ENCODE results near the gene IZUMO4. TPM values are rescaled to one million over a fixed set of nuclear protein-coding genes. Genes with fewer than 3 reads are reported as not detected.
A peak's percentile ranks its signal among the peaks of the same experiment; 100 is the strongest.
"Not testable (repeated sequence)": the region's sequence is repeated elsewhere in the genome, so short reads cannot be mapped to it uniquely, and the experiment has no call there.

IZUMO4 gene
- total RNA-seq, 1 experiment from 2014 or later: 5.3 TPM

GRCh38 chr19:2081873-2082810 is 14.6 kb upstream of the IZUMO4 start:
- peaks cover 18% of the 10 kb centered on the region for H3K4me1 Mint-ChIP-seq (ENCODE audit: insufficient read depth, unreplicated experiment)
- intact Hi-C loops (cut with micrococcal nuclease): no loop called here
- DNase-seq (ENCODE audit: unreplicated experiment): no peak
- TF ChIP-seq CTCF (IDR thresholded peaks at IDR 0.05; ENCODE audit: unreplicated experiment): no peak
- ChIA-PET CTCF (interaction anchor here (0.6 to 1.3 kb wide), 2 partner anchors 13 kb away, joined by 3 read pairs; no protein-coding TSS in a partner anchor), POLR2A (interaction anchor here (0.9 kb wide), 1 partner anchor 9 kb away, joined by 3 read pairs; no protein-coding TSS in a partner anchor)
- H3K36me3 Mint-ChIP-seq (ENCODE audit: insufficient read depth, unreplicated experiment): peaks cover 40% of the 10 kb centered on the region
- no peaks in the 10 kb centered on the region for H3K9me3 Mint-ChIP-seq (ENCODE audit: unreplicated experiment)
- H3K27ac Mint-ChIP-seq (ENCODE audit: low read depth, unreplicated experiment): peak overlapping the region; percentile 53
- BruUV-seq (replicated peaks): no TSS peak
- no peak overlapping the region for H3K4me3 Mint-ChIP-seq (ENCODE audit: unreplicated experiment)
- no peaks in the 10 kb centered on the region for H3K27me3 Mint-ChIP-seq (ENCODE audit: insufficient read depth, unreplicated experiment)

- no peak for DNase-seq (ENCODE audit: unreplicated experiment)
- Mint-ChIP-seq H3K27ac (ENCODE audit: low read depth, unreplicated experiment) (no peak overlapping the region), H3K36me3 (ENCODE audit: insufficient read depth, unreplicated experiment) (peaks cover 44% of the 10 kb centered on the region), H3K9me3 (ENCODE audit: unreplicated experiment) (no peaks in the 10 kb centered on the region), H3K4me3 (ENCODE audit: unreplicated experiment) (no peak overlapping the region), H3K27me3 (ENCODE audit: insufficient read depth, unreplicated experiment) (no peaks in the 10 kb centered on the region), H3K4me1 (ENCODE audit: insufficient read depth, unreplicated experiment) (peaks cover 23% of the 10 kb centered on the region)
- TF ChIP-seq CTCF (IDR thresholded peaks at IDR 0.05; ENCODE audit: unreplicated experiment): no peak
- ChIA-PET CTCF (interaction anchor here (1.3 kb wide), 1 partner anchor 12 kb away, joined by 3 read pairs; no protein-coding TSS in a partner anchor), POLR2A (interaction anchor here (1.0 kb wide), 1 partner anchor 11 kb away, joined by 3 read pairs; no protein-coding TSS in a partner anchor)
- intact Hi-C loops (cut with micrococcal nuclease): no loop called here
- BruUV-seq (replicated peaks): no TSS peak
These were observed 13.4 kb upstream of the IZUMO4 start for GRCh38 chr19:2083174-2083854.

- Mint-ChIP-seq H3K4me3 (ENCODE audit: unreplicated experiment) (no peak overlapping the region), H3K4me1 (ENCODE audit: insufficient read depth, unreplicated experiment) (peaks cover 36% of the 10 kb centered on the region), H3K27ac (ENCODE audit: low read depth, unreplicated experiment) (peak overlapping the region; percentile 12), H3K27me3 (ENCODE audit: insufficient read depth, unreplicated experiment) (no peaks in the 10 kb centered on the region), H3K9me3 (ENCODE audit: unreplicated experiment) (no peaks in the 10 kb centered on the region), H3K36me3 (ENCODE audit: insufficient read depth, unreplicated experiment) (peaks cover 33% of the 10 kb centered on the region)
- DNase-seq (ENCODE audit: unreplicated experiment): peak; percentile 93
- BruUV-seq (replicated peaks): no TSS peak
- ChIA-PET POLR2A (interaction anchor here (0.6 to 1.8 kb wide), 2 partner anchors 19 to 23 kb away, joined by 3 to 4 read pairs; no protein-coding TSS in a partner anchor), CTCF (interaction anchor here (0.5 kb wide), 1 partner anchor 10 kb away, joined by 3 read pairs; no protein-coding TSS in a partner anchor)
- TF ChIP-seq CTCF (IDR thresholded peaks at IDR 0.05; ENCODE audit: unreplicated experiment): no peak
- intact Hi-C loops (cut with micrococcal nuclease): no loop called here
These were observed 11.6 kb upstream of the IZUMO4 start for GRCh38 chr19:2084993-2085720.

GRCh38 chr19:2086695-2087620 is 9.8 kb upstream of the IZUMO4 start:
- peak; percentile 96 for DNase-seq (ENCODE audit: unreplicated experiment)
- BruUV-seq (replicated peaks); H3K9me3 Mint-ChIP-seq (ENCODE audit: unreplicated experiment); intact Hi-C loops (cut with micrococcal nuclease); H3K27me3 Mint-ChIP-seq (ENCODE audit: insufficient read depth, unreplicated experiment): not testable (repeated sequence)
- Mint-ChIP-seq H3K4me1 (ENCODE audit: insufficient read depth, unreplicated experiment) (peaks cover 42% of the 10 kb centered on the region), H3K27ac (ENCODE audit: low read depth, unreplicated experiment) (peak overlapping the region; percentile 63), H3K36me3 (ENCODE audit: insufficient read depth, unreplicated experiment) (peaks cover 24% of the 10 kb centered on the region), H3K4me3 (ENCODE audit: unreplicated experiment) (peak overlapping the region; percentile 22)
- POLR2A ChIA-PET: interaction anchor here (0.6 to 2.8 kb wide), 14 partner anchors 9 to 232 kb away, joined by 3 to 12 read pairs (median 3); partner anchors contain the start of gene MOB3A
- CTCF ChIA-PET: interaction anchor here (0.5 to 1.5 kb wide), 3 partner anchors 17 to 1056 kb away, joined by 3 to 5 read pairs (median 4); no protein-coding TSS in a partner anchor

Data from MCF 10A (cell line).